Measurements from ENCODE around the gene ARID3A.
"Not testable (repeated sequence)": the region's sequence is repeated elsewhere in the genome, so short reads cannot be mapped to it uniquely, and the experiment has no call there.

DNA sequence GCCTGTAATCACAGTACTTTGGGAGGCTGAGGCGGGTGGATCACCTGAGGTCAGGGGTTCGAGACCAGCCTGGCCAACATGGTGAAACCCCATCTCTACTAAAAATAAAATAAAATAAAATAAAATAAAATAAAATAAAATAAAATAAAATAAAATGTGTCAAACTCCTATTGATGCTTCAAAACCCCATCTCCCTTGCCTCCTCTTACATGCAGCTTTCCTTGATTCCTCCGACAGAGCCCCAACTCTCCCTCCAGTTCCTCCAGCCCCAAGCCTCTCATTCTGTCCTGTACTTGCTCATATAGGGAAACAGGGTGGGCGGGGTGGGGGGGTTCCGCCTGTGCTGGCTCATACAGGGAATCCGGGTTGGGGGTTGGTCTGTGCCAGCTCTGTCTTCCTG lies 99.2 kb downstream of the ARID3A start:
- TF ChIP-seq EZH2 (IDR thresholded peaks at IDR 0.05; ENCODE audit: borderline replicate concordance, low read depth, low read length, severe bottlenecking); MYC (IDR thresholded peaks at IDR 0.05; ENCODE audit: low read depth, low read length); CTCF (IDR thresholded peaks at IDR 0.05; ENCODE audit: extremely low read depth in 1 of 2, insufficient read depth in 1 of 2, low read depth in 1 of 2, low read length in 2 of 2); POLR2AphosphoS5 (IDR thresholded peaks at IDR 0.05; ENCODE audit: insufficient read depth, low read depth, low read length); FOS (IDR thresholded peaks at IDR 0.05; ENCODE audit: borderline replicate concordance, insufficient read depth, low read length); GATA2 (IDR thresholded peaks at IDR 0.05; ENCODE audit: insufficient read depth, insufficient read length, low read depth, low read length); POLR2A (IDR thresholded peaks at IDR 0.05; ENCODE audit: low read depth, low read length); JUN (IDR thresholded peaks at IDR 0.05; ENCODE audit: borderline replicate concordance, insufficient read depth, insufficient read length, low read depth): not testable (repeated sequence)
- TF ChIP-seq, protein P1, sequence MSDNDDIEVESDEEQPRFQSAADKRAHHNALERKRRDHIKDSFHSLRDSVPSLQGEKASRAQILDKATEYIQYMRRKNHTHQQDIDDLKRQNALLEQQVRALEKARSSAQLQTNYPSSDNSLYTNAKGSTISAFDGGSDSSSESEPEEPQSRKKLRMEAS (IDR thresholded peaks at IDR 0.05; ENCODE audit: insufficient read depth, insufficient read length), result not testable (repeated sequence)
